RPMI8226 (cell line): ENCODE results near the gene METTL3.

ENCODE experiments used
- DNase-seq: peaks from one replicate; pipeline ENCODE4 v3.0.0-alpha.2; 2015

Gene METTL3

DNA sequence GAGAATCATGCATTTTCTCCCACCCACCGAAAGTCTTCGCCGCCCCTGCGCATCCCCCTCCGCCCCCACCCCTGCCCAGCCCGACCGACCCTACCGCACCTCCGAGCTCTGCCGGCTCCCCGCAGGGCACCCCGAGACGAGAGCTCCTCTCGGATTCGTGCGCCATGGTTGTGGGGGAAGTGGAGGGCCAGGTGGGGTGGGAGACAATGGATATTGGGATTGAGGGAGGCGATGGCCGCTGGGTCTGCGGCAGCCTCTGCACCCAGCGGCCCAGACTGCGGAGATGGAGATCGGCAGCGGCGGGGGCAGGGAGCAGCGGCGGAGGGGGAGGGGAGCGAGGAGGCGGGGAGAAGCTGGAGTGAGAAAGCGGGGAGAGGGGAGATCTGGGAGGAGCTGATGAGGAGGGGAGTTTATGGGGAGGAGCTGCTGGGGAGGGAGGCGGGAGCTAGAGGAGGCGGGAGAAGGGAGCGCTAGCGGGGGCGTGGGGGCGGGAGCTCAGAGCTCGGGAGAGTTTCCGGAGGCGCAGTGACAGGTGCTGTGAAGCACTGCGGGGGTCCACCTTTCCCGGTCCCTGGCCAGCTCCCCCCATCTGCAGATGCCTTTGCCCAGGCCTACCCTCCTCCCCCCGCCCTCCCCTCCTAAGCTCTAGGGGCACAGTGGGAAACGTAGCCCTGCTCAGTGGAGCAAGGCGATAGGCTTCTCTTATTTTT, 15.0 kb upstream of the METTL3 start, which contains the start of gene SALL2:
Gene SALL2, minus strand, starts transcription at position 385 of the 710 bp plus-strand sequence. Its CDS starts 219 bp downstream, at position 166.
- DNase-seq = no peak

DNA sequence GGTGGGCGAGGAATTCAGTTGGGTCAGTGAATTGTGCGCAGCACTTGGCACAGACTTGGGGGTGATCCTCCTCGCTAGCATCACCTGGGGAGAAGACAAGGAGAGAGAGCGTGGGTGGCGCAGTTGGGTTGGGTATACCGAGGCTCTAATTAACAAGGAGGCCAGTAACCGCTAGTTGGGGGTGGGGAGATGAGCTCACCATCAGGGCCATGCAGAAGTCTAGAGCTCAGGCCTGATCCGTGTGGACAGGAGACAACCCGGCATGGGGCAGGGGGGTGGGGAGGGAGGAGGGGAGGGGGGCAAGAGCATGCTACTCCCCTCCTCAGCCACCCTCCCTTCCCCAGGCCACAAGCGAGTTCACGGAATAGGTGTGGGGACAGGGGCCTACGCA, 14.4 kb upstream of the METTL3 start:
- DNase-seq = no peak

DNA sequence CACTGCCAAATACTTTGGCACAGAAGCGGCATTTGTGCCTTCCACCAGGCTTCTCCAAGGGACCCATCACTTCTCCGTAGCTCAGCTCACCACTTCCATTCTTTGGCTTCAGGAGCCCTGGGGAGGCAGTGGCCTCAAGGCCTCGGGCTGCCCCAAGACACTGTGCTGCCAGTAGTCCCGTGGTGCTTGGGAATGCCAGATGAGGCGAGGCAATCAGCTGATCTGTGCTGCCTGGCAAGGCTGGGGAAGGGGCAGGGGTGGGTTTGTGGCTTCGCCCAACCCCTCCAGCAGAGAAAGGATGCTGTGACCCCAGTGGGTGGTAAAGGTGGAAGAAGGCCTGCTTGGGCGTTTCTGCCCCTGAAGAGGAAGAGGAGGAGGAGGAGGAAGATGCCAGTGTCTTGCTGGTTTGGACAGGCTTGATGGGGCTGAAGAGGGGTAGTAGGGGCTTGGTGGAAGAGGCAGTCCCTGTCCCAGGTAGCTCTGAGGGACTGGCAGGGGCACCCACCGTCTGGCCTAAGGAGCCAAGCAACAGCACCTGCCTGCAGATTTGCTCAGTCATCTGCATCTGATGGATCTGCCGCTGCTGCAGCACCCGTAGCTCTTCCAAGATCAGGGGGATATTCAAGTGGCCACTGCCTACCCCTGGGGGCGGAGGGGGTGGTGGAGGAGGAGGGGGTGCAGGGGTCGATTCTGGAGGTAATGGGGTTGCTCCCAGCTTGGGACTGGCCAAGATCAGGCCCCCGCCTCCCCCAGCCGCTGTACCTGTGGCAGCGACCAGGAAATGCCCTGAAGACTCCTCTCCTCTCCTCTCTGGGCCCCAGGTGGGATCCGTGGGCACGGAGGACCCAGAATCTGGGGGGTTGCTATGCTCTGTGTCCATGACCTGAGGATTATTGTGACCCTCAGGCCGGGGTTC, 13.7 kb upstream of the METTL3 start:
- no peak for DNase-seq

DNA sequence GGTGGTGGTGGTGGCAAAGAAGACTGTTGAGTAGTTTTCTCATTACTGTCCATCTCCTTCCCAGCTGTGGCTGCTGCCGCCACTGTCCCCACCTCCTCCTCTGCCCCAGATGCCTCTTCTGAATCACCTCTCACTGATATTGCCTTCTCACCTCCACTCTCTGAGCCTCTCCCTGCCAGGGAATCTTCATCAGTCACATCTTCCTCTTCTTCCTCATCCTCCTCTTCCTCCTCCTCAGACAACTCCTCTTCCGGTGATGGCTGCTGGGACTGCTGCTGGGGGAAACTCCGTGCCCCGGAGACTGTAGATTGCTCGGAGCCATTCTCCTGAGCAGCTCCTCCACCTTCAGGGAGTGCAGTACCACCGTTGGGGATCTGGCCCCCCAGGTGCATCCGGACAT, 12.1 kb upstream of the METTL3 start:
- no peak for DNase-seq

DNA sequence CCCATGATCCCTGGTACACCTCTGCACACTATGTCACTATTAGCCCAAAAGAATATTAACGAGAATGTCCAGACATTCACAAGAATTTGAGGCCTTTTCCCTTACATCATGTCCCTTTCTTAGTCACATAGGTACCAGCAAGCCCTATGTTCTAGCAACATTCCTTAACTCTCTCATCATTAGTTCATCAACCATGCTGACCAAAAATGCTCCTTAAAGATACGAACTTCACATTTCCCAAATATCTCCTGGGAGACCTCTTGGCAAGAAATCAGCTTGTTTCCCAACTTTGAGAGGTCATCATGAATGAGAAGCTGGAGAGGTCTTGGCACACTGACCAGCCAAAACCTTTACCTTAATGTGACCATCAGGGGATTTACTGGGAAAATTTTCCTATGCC, 10.4 kb upstream of the METTL3 start:
- DNase-seq = no peak

DNA sequence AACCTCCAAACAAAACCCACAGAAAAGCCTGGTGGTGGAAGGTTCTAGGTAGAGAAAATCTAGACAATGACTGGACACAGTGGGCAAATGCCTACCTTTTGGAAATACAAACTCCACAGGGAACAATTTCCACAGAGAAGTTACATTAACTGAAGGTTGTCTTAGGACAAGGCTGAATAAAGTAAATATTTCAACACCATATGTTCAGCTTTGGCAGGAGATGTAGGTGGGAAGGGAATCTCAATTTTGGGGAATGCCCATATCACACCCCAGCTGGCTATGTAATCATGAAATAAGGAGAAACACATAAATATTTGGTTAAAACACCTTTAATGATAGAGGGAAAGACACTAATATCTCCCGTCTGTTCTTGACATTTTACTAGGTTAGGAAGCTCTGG, 9.6 kb upstream of the METTL3 start:
- DNase-seq = no peak

DNA sequence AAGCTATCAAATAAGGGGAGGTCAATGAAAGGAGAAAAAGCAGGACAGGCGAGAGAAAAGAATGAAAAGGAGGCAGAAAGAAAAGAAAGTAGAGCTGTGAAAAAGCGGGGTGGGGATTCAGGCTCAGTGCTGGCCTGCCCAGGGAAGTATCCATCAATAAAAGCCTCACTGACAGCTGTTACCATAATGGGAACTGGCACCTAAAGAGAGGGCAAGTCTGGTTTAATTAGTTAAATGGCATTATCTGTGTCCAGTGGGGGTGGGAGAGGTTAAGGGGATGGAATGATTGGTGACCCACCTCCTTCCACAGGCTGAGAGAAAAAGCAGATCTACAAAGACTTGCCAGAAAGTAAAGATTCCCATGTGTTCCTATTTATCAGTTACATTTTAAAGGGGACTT, 7.6 kb upstream of the METTL3 start:
- no peak for DNase-seq

DNA sequence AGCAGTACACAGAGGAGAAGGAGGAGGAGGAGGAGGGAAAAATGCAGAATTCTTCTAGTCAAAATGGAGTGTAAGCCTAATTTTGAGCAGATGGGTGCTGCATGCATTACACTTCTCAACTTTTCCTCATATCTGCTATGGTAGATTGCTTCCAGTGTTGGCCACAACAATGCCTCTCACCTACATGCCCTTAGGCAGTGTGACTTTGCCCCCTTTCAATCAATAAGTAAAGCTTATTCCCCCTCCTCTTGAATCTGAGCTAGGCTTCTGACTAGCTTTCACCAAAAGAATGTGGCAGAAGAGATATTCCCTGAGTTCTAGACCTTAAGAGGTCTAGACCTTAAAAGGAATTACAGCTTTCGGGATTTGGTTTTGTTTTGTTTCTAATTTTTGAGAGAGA, 3.2 kb upstream of the METTL3 start:
- DNase-seq = no peak

DNA sequence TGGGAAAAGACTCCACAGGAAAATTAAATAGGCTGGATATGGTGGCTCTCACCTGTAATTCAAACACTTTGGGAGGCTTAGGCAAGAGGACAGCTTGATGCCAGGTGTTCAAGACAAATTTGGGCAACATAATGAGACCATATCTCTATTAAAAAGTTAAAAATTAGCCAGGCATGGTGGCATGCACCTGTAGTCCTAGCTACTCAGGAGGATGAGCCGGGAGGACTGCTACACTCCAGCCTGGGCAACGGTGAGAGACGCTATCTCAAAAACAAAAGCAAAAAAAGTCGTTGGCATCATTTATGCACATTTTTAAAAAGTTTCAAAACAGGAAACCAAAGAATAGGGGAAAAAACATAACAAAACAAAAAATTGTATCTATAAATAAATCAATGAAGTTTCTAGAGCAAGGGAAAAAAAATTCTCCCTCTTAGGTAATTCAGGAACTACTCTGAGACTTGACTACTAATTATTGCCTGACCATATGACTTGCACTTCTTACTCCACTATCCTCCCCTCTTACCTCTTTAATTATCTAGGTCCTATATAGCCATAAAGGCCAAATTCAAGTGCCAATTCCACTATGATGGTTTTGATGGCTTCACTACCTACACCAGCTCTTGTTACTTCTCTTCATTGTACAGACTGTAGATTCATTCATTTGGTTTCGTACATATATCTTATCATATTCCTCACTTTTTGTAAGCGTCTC, 1.6 kb downstream of the METTL3 start:
- DNase-seq = no peak

DNA sequence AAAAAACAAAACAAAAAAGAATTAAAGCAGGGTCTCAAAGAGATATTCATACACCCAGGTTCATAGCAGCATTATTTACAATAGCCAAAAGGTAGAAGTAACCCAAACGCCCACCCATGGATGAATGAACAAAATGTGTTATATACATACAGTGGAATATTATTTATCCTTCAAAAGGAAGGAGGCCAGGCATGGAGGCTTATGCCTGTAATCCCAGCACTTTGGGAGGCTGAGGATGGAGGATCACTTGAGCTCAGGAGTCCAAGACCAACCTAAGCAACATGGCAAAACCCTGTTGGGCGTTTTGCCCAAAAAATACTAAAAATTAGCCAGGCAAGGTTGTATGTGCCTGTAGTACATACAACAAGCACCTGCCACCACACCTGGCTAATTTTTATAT, 4.6 kb downstream of the METTL3 start:
- DNase-seq = no peak

DNA sequence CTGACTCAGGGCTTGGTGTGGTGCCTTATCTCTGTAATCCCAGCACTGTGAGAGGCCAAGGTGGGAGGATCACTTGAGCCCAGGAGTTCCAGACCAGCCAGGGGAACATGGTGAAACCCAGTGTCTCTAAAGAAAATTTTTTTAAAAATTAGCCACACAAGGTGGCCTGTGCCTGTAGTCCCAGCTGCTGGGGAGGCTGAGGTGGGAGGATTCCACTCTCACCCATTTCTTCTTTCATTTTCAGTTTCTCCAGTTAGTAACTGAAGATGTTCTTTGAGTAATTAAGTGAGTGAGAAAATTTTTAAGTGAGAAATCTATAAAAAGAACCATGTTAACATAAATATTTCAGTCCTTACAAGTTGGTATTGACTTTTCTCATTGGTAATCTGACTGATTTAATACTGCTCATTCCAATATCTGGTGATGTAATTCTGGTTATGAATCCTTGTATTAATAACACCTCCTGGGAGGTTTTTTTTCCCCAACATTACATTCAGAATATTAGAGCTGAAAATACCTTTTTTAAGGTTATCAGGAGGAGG, 6.1 kb downstream of the METTL3 start:
- peak; percentile 8 for DNase-seq

DNA sequence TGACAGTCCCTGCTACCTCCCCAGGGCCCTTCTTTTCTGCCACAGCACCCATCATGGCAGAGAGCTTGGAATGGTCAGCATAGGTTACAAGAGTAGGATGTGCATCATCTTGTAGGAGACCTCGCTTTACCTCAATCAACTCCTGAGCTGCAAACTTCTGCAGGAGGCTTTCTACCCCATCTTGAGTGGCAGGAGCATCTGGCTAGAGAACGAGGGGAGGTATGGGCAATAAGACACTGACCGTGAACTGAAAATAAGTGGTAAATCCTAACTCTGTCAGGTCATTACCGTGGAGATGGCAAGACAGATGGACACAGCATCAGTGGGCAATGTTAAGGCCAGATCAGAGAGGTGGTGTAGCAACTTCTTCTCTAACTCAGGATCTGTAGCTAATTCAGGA, 7.8 kb downstream of the METTL3 start:
- no peak for DNase-seq

DNA sequence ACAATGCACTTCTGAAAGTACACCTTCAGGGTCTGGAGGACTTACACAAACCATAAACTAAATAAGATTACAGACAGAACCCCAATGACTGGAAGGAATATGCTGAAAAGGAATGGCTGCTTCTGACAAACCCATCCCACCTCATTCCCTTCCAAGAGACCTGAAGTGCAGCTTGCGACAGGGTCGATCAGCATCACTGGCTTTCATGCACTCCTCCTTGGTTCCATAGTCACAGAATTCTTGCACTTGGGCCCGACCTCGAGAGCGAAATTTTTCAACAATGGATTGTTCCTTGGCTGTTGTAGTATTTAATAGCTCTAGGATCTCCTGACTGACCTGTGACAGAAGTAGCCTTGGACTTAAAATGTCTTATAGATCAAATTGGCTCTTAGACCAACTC, 9.6 kb downstream of the METTL3 start:
- DNase-seq = no peak

DNA sequence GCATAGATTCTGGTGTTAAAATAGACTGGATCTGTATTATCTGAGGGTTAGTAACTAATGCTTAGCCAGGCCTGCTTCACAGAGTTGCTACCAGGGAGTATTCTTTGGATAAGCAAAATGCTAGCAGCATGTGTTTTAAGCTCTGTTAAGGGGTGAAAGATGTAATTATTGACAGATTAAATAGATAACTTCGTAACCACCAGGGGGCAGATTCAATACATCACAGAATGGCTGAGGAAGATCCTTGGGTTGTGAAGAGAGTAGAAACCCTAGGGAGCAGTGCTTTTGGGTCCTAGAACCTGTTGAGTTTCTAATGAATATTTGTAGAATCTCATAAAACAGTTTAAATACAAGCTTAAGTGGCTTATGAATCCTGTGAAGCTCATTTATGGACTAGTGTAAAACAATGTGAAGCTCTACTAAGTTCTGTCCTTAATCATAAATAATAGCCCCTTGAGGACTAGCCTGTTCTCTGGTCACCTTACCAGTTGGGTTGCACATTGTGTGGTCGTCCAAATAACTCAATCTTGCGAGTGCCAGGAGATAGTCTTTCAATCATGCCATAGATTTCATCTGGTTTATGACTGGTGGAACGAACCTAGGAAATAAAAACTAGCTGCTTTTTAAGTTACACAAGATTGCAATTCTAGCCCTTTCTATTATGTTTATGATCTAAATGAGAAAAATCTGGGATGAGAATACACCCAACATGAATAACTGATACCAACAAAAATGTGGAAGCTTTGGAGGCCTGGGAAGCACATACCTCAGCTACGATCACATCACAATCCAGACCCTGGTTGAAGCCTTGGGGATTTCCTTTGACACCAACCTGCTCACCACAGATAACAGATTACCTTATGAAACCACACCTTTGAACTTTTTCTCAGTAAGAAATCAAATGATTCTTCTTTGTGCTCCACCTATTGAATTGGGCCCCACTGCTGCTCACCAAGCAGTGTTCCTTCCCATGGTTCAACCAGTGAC, 12.3 kb downstream of the METTL3 start:
- DNase-seq = peak; percentile 40

DNA sequence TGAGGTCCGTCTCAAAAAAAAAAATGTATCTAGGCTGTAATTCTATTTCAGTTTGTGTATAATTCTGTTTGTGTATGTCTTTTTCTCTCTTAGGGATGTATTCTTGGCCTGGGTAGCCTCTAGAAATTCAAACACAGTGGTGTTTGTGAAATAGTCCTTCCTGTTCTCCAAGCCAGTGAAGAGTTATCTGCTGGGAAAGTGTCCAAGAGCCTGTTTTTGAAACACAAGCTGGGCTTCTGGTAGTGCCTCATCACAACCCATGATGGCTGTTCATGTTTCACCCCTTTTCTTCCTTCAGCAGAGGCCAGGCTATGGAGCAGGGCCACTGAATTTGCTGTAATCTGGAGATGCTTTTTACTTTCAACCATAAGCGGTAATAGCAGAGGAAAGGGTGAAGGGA, 14.7 kb downstream of the METTL3 start:
- no peak for DNase-seq

DNA sequence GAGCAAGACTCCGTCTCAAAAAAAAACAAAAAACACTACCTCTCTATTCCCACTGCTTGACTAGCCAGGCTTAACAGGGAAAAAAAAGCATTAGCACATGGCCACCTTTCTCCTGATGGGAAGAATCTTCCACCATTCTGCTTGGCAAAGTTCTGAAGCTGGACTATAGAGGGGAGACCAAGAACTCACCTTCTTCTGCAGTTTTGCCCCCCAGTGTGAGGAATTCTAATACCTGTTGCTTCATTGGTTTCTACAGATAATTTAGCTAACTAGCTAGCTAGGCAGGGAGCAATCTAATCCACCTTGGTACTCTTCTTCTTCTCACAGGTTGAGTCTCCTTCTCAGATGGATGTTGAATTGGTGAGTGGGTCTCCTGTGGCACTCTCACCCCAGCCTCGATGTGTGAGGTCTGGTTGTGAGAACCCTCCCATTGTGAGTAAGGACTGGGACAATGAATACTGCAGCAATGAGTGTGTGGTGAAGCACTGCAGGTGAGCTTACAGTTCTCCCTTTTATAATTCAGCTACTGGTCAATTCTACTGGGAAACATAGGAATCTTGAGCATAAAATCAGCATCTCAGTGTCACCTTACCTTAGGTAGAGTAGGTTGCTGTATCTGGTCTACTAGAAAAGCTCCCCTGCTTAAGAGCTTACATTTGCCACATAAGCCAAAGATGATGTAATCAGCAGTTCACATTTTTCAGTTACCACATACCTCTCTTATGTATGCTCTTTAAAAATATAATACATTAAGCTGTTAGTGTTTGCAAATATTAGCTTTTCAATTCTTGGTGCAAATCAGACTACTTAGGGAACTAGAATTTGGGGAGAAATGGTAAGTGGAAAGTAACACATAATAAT, 16.0 kb downstream of the METTL3 start:
- DNase-seq = no peak

DNA sequence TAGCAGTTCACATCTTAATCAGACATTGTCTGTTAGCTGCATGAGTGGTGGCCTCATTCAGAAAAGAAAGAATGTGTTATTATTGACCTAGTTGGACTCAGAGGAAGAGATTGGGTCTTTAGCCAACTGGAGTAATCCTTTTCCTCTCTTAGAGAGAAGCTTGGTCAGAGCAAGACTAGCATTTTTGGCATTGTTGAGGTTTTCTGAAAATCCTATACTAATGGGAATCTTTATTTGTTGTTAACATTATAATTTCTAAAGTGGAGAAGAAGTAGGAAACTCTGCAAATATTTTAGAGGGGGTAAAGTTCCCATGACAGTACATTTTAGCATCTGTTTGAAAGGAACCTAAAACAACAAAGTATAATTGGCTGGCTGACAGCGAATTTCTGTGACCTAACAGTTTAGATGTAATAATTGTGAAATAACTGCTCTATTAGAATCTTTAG, 24.5 kb downstream of the METTL3 start:
- no peak for DNase-seq

DNA sequence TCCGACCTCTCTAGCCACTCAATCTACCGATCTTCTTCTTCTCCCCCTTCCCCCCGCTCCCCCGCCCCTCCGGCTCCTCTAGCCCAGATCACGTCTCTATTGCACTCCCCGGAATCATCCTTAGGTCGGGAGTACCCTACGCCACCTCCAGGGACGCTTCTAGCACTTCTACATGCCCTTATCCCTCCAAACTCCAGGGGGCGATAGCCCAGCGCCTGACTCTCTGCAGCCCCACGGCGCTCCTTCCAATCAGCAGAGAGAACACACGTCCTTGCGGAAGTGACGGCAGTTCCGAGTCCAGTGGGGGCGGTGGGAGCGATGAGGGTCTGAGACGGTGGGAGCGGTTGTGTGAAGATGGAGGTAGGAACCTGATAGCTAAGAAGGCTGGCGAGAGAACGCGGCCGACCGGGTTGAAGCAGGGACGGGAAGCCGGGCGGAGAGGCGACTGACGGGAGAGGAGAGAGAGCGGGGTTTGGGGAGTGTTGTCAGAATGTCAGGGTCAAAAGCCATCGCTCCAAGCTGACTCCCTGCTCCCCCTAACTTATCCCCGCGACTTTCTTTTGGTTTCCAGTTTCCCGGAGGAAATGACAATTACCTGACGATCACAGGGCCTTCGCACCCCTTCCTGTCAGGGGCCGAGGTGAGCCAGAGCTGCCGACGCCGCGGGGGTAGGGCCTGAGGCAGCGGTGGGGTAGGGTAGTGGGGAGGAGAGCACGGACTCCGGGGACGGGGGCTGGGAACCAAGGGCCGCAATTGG, 34.0 kb downstream of the METTL3 start, which contains the start of the genes RAB2B and TOX4:
Gene RAB2B, minus strand, starts transcription at position 35 of the 757 bp plus-strand sequence. CDS start 87 bp downstream, outside the sequence.
Gene TOX4, plus strand, starts transcription at position 271 of the 757 bp plus-strand sequence. Its CDS starts 84 bp downstream, at position 355.
- peak; percentile 94 for DNase-seq

DNA sequence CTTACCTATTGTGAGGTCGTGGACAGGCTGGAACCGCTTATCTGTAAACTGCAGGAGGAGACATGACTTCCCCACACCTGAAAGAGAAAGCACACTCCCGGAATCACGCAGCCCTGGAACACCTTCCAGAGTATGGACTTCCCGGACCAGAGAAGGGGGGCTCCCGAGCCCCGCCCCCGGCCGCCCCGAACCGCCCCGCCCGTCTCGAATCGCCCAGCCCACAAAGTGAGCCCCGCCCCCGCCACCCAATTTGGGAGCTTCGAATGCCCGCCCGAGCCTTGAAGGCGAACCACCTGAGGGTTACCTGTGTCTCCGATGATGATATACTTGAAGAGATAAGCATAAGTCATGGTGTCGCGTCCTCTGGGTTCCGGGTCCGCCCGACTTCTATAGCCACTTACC, 34.6 kb downstream of the METTL3 start:
- DNase-seq = no peak
